NOMO-1 treated with dmso at 0.1 percent for 144 hours (cell line): ENCODE results near the gene MXRA8.

Experiments
- DNase-seq: peaks from one replicate; lab custom pipeline; 2025; ENCODE audit not compliant: unreplicated experiment; lab: John Stamatoyannopoulos, UW

The MXRA8 gene

DNA sequence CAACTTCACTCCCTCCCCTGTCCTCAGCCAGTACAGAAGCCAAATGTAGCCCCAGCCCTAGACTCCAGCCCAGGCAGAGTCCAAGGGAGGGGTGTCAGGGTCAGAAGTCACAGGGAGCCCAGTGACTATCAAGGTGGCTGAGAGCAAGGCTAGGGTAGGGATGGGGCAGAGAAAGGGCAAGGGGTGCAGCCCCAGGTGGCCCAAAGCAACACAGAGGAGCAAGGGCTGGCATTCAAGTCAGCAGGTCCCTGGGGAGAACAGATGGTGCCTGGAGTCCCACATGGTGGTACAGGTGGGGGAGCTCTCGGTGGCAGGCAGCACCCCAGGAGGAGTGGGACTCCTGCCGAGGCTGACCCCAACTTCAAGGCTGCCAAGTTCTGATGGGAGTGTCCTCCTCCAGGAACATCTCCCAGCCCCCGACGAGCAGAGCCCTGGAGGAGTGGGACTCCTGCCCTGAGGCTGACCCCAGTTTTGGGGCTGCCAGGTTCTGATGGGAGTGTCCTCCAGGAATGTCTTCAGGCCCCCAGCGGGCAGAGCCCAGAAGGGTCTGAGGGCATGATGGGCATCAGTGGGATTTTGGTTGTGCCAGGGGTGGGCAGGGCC is 5.5 kb downstream of the MXRA8 start:
- DNase-seq: no peak

DNA sequence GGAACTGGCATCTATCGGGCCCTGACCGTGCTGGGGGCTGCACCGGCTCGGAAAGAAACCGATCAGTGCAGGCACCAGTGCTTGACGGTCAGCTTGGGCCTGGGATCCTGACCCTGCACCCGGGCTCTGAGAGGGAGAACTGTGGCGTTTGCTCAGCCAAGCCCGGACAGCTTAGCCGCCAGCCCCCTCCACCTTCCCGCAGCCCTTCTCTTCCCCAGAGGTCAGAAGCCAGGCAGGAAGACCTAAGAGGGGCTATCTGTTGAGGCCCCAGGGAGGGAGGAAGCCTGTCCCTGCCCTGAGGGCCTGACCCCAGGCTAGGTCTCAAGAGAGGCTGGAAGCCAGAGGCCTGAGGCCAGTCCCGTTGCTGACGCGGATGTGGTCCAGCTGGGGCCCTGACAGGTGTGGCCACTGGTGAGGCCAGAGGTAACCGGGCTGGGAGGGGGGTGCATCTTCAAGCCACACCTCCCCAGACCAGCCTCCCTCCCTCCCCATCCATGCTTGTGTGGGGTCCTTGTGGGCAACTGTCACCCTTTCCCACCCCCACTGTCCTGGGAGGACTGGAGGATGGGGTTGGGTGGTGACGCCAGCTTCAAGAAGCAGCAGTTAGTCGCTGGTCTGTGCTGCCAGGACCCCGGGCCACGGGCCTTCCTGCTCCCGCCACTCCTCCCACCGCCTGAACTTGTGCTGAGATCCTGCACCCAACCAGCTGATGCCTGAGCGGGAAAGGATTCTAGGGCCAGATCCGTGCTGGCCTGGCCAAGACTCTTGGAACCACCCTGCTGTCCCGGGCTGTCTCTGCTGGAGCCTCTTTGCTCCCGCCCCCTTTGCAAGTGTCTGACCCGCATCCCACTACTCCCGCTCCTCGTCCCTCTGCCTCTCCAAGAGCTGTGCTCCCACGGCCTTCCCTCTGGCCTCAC is 6.6 kb downstream of the MXRA8 start:
- no peak for DNase-seq

DNA sequence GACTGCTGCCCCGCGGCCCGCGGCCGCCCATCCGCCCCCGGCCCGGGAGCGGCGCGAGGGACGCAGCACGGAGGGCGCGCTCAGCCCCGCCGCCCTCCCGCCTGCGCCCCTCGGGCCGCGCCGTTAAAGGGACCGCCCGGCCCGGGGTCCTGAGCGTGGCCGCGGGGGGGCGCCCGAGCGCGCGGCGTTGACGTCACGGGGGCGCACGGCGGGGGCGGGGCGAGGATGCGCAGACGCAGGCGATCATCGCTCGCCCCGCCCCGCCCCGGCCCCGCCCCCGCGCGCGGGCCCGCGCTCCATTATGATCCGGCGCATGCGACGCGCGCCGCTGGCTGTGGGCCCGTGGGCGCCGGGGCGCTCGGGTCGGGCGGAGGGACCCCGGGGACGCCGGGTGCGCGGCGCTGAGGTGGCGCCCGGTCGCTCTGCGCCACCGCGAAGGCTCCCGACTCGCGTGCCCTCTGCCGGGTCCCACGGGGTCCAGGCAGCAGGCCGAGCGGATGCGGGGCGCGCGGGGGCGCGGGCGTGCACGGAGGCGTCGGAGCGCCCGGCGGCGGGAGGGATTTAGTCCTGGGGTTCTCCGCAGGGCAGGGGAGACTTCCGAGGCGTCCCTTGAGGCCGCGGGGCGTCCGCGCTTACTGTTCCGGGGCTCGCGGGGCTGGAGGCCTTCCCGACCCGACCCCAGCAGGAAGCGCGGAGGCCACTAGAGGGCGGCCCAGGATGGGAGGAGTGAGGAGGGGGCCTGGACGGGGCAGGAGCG is 8.9 kb downstream of the MXRA8 start, which contains the start of gene DVL1:
Gene DVL1, minus strand, starts transcription at position 163 of the 757 bp plus-strand sequence. CDS start 353 bp downstream, outside the sequence.
- peak; percentile 20 for DNase-seq

DNA sequence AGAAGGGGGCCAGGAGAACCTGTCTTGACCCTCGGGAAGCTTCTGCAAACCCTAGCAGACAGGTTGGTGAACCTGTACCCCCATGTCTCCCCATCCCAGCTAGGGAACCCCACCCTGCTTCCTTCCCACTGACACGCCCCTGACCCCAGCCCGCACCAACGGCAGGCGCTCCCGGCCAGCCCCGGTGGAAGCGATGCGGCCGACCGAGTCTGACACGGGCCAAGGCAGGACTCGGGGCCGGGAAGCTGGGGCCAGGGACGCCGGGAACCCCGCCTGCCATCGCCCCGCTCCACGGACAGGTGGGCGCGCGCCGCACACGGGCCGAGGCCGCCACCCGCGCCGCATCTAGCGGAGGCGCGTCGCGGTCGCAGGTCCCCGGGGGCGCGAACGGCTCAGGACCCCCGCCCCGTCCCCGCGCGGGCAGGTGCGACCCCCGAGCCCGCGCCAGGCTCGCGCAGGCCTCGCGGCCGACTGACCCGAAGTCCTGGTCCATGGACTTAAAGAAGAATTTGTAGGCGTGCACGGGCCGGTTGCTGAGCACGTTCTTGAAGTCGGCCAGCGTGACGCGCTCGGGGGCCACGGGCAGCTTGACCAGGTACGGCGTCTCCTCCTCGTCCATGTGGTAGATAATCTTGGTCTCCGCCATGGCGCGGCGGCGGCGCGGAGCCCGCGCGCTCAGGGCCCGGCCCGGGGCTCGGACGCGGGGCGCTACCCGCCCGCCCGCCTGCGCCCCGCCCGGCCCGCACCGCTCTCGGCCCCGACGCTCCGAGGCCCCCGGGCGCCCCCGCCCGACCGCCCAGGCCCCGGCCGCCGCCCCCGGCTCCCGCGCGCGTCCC is 9.7 kb downstream of the MXRA8 start:
- DNase-seq: no peak

DNA sequence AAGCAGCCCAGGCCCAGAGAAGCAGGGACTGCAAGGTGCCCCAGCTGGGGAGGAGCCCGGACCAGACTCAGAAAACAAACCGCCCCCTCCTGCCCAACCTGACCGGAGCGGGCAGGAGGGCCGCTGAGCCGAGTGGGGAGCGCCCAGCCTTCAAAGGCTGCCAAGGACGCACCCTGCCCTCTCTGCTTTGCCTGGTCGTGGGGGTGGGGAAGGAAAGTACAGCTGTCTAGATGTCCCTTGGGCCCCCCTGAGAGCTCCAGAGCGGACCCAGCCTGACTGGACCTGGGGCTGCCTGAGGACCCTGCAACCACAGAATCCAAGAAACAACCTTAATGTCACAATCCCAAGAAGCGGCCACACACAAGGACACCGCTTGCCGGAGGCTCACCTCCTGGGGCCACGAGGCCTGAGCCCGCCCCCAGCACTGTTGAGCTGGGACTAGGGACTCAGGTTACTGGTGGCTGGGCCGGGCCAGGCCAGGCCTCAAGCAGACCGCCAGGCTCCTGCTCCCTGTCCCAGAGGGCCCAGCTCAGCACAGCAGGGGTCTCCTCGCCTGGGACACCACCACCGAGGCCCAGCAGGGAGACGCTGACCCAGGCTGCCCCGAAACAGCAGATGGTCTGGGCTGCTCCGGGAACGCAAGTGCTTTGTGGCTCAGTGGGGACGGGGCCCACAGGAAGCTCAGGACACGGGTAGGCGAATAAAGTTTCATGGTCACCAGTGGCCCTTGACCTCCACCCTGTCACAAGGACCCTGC is 10.5 kb downstream of the MXRA8 start:
- no peak for DNase-seq

DNA sequence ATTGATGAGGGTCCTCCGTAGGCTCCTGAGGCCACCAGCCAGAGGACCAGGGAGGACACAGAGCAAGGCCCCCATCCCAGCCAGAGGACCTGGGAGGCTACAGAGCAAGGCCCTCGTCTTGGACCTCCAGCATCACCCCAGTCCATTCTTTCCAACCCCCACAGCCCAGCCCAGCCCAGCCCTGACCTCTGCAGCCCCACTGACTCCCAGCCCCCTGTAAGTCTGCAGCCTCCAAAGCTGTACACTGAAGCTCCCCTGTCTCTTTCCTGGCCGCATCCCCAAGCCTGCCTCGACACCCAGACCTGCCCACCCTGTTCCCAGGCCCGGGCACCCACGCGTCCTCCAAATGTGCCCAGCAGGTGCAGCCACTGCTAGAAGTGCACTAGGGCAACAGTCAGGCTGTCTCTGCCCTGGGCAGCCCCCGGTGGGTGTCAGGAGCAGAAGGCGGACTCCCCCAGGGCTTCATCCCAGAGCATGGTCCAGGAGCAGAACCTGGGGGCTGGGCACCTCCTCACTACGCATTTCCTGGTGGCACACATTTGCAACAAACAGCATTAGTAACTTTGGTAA is 11.2 kb downstream of the MXRA8 start:
- no peak for DNase-seq

DNA sequence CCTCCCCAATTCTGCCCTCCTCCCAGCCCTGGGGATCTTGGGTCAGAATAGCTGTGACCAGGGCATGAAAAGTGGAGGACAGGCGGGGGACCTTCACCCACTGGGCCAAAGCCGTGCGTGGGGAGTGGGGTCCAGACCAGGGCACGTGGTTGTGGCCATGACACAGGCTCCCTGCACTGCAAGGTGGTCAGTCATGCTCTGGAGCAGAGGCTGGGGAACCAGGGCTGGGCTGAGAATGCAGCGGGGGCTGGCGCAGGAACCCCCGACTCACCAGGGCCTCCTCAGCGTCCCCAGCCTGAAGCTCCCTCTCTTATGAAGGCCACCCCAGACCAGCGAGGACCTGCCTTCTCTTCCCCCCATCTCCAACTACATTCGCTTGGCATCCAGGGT is 11.9 kb downstream of the MXRA8 start:
- DNase-seq: no peak

DNA sequence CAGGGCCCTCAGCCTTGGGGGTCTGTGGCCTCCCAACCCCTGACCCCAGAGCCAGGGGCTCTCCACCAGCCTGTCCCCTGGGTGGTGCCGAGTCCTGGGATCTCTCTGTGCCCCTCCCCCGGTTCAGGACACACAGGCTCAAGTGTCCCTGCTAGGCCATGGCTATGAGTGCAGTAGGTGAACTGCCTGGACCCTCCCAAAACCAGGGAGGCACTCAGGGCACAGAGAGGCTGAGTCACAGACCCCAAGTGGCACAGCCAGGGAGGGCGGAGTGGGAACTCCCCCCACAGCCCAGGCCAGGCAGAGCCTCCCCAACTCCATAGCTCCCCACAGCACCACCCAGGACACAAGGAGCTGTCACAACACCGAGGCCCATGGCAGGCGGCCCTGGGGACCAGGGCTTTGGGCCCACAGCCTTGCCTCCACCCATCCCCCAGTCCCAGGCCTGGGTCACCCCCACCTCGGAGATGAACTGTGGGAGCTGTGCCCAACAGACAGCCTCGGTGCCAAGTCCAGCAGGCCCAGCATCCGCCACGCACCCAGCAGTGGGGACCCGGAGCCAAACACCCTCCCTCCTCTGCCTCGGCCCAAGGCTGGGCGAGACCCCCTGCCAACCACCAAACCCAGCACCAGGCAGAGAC is 12.4 kb downstream of the MXRA8 start:
- DNase-seq: no peak

DNA sequence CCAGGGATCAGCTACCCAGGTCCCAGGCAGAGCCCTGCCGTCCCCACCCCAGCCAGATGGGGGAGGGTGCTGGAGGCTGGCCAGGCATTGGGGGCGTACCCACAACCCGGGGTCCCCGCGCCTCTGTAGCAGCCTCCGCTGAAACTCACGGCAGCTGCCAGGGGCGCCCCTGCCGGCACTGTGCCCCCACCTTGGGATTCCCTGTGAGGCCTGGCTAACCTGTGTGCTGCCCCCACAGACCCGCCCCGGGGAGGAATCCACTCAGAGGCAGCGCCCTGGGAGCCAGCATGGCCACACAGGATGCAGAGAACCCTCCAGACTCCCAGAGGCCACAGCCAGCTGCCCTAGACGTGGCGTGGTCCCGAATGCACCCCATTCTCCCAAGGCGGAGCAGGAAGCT is 13.0 kb downstream of the MXRA8 start:
- no peak for DNase-seq

DNA sequence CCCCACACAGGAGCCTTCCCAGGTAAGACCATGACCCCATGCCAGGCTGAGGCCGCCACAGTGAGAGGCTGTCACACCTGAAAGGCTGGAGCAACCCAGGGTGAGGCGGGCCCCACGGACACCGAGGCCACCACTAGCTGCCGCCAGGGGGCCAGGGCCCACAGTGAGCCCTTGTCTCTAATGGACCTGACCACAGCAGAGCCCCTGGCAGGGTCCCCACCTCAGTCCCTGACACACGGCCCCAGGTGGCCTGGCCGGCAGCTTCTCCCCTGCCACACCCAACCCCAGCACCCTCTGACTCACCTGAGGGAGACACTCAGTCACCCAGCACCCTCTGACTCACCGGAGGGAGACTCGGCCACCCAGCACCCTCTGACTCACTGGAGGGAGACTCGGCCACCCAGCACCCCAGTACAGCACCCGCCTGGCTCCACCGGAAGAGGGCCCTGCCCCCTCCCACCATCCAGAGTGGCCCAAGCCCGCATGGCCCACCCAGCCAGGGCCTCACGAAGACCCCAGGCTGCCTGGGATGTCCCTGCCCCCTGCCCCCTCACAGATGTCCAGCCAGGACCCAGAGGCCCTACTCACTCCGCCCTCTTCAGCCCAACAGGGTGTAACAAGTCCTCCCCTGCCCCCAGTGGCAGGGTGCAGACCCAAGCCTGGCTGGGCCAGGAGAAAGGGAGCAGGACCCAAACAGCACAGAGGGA is 13.5 kb downstream of the MXRA8 start:
- no peak for DNase-seq

DNA sequence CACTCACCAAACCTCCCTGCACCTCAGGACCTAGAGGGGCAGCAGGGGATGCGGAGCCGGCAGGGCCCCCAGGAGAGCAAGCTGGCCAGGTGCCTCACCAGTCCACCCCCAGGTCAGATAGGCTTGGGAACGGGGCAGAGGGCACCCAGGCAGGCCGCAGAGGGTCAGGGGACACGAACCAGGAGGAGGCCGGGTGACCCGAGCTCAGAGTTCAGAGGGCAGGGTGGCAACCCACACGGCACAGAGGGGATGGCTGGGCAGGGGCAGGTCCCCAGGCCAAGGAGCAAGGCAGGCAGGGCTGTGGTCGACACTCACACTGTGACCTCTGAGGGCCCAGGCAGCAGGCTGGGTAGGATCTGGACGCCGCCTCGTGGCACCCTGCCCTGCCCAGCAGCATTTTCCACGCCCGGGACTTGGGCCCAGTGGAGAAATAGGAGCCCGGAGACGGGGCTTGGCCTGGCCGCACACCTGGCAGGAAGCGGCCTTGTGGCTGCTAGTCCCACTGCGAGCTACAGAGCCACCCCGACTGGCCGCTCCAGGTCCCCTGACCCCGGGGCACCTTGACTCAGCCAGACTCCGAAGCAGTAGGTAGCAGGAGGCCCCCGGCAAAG is 14.4 kb downstream of the MXRA8 start:
- DNase-seq: no peak

DNA sequence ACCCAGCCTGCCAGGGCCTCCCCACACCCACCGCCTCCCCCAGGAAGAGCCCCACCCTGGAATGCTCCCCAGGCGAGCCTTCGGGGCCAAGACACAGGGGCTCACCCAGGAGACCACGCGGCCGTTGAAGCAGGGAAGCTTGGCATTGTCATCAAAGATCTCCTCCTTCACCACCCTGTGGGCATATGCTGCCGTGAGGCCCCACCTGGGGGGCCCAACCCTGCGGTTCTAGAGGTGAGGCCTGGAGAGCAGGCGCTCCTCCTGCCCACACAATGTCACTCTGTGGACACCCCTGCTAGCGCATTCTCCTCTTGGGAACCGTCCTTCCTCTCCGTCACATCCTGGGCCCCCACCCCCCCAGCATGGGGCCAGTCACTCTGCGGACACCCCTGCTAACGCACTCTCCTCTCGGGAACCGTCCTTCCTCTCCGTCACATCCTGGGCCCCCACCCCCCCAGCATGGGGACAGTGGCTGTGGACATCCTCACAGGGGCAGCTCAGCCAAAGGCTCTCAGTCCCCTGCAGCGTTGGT is 15.7 kb downstream of the MXRA8 start:
- no peak for DNase-seq

DNA sequence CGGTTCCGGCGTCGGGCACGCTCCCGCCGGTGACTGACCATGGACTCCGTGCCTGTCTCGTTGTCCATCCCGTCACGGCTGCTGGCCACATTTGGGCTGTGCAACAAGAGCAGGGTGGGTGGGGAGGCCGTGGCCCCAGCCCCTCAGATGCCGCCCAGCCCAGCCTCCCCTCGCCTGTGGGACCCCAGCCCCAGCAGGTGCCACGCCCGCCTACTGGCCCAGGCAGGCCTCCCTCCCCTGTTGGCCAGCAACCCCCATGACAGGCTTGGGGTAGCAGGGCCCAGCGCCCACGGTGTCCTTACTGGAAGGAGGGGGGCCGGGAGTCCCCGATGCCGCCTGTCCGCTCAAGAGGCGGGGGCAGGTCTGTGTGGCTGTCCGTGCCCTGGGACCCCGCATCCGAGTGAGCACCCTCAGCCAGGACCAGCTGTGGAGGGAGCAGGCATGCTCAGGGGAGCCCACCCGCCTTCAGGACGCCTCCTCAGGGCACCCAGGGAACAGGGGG is 16.2 kb downstream of the MXRA8 start:
- DNase-seq: no peak

DNA sequence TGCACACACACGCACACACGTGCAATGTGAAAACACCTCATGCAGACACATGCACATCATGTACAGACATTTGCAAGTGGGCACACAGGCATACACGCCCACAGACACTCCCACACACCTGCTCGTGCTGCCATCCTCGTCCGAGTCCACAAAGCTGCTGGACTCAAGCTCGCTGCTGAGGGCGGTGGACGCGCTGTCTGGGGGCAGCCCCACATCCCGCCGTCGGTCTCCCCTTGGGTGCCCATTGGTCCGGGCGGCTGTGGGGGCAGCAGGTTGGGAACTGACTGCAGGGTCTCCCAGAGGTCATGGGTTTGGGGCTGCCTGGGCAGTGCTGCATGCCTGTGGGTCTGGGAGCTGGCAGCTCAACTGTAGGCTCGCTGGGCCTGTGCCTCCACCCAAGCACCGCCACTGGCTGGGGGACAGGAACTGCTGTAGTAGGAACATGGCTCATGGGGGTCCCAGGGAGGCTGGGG is 16.8 kb downstream of the MXRA8 start:
- no peak for DNase-seq

DNA sequence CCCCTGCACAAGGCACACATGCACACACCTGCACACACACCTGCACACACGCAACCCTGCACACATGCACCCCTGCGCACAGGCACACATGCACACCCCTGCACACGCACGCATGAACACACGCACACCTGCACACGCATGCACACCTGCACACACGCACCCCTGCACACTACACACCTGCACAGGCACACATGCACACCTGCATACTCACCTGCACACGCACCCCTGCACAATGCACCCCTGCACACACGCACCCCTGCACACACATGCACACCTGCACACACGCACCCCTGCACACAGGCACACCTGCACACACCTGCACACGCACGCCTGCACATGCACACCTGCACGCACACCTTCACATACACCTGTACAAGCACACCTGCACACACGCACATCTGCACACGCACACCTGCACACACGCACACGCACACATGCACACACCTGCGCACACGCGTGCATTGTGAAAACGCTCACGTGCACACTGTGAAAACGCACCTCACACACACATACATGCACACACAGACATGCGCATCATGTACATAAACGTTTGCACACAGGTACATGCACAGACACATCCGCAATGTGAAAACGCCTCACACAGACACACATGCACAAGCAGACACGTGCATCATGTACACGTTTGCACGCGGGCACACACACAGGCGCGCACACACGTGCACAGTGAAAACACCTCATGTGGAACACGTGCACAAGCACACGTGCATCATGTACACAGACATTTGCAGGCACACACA is 17.4 kb downstream of the MXRA8 start:
- no peak for DNase-seq

DNA sequence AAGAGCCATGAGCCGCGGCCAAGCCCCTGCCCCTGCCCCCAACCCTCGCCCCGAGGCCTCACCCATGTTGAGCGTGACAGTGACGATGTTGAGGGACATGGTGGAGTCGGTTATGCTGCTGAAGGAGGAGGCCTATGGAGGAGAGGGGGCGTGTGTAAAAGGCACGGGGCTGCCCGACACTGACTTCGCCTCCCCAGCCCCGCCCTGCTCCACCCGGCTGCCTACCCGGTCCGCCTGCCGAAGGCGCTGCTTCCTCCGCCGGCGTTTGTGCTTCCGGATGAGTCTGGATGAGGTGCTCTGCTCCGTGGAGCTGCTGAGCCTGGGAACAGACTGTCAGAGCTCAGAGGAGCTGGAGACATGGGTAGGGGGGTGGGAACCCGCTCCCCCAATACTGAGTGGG is 18.2 kb downstream of the MXRA8 start:
- DNase-seq: no peak

DNA sequence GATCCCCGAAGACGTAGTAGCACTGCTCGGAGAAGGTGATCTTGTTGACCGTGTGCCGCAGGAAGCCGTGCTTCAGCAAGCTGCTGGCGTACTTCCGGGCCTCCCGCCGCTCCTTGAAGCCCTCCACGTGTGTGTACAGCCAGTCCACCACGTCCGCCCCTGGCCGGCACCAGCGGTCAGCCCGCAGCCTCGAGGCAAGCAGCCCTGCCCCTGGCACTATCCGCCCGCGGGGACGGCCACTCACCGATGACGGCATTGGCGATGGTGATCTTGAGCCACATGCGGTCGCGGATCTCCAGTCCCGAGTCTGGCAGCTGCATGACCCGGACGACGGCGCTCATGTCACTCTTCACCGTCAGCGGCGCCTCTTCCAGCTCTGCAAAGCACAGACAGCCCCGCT is 20.1 kb downstream of the MXRA8 start:
- no peak for DNase-seq
